Stimulated activated CD8-positive, alpha-beta memory T cell treated with anti-CD3 and anti-CD28 coated beads, Interleukin-4, amount 100 ng/mL, for 24 hours (primary cell): ENCODE results near the gene TEKT3.

Source experiments
- DNase-seq: peaks from one replicate; pipeline ENCODE4 v3.0.0-alpha.2; 2020; ENCODE audit warnings: low read depth

Gene TEKT3

DNA sequence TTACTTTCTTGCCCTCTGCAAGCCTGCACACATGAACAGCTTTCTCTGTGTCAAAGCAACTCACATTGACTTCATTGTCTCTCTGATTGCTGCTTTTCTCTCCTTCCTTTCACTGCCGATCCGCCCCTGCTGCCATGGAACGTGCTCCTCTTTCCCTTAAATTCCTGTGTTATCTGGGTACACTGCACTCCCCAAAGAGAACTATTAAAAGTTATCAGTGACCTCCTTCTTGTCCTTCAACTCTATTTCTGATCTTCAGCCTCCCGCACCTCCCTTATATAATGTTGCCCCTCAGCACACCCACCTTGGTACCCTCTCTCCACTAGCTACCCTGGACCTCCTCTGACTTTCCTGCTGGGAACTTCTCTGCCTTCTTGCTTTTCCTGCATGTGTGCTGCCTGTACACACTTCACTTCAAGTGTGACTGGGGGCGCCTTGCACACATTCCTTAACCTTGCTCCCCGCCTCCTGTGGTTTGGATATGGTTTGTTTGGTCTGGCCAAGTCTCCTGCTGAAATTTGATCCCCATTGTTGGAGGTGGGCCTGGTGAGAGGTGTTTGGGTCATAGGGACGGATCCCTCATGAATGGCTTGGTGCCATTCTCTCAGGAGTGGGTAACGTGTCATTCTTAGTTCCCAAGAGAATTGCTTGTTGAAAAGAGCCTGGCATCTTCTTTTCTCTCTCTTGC, 49.6 kb downstream of the TEKT3 start:
- no peak for DNase-seq

DNA sequence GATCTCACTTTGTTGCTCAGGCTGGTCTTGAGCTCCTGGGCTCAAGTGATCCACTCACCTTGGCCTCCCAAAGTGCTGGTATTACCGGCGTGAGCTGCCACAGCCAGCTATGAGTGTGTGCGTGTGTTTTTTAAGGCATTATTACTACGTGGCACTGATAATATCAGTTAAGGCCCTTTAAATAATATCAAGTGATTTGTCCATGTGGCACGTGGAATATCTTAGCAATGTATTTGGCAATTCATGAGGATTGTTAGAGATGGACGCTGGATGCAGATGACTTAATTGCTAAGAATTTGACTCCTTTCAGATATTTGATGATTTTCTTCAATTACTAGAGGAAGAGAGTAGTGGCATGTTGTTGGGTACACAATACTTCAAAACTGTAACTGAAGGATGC, 50.8 kb downstream of the TEKT3 start:
- no peak for DNase-seq

DNA sequence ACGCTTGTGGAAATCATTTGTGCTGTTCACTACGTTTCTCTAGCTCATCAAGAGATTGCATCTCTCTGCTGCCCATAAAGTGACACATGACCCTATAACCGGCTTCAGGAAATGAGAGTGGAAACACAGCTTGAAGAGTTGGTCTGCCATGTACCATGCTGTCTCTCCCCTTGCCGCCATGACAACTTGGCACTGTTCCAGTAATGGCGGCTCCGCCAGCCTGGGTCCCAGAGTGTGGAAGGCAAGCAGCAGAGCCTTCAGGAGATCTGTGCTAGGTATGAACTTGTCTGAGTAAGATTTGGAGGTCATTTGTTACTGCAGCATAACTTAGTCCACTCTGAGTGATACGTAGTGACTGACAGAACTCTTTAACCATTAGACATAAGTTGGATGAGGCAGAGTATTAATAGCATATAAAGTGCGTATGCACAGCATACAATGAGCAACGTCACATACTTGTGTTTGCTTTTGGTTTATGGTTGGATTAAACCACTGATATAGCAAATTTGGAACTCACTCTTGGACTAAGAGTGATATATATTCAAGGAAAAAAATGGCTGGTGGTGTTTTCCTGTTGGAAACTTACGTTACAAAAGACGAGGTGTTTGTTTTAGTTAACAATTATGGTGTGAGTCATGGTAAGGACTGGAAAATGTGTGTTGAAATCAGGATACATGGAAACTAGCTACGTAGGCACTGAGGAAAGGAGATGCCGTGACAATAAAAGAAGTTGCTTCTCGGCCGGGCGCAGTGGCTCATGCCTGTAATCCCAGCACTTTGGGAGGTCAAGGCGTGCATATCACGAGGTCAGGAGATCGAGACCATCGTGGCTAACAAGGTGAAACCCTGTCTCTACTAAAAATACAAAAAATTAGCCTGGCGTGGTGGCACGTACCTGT, 51.9 kb downstream of the TEKT3 start:
- DNase-seq: no peak

DNA sequence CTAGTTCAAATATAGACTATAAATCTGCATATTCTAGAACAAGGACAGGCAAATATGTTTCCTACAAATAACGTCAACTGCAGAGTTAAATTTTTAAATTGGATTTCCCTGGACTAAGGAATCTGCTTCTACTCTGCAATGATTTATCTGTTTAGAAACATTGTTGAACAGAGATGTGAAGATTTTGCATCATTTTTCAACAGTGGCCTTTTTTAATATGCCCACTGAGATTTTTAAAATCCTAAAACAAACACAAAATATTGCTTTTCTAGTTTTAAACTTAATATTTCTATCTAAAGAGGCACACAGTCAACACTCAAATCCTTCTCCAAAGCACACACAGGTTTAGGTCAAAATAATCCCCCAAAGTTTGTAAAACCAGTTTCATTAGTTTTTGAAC, 52.5 kb downstream of the TEKT3 start:
- DNase-seq: no peak

DNA sequence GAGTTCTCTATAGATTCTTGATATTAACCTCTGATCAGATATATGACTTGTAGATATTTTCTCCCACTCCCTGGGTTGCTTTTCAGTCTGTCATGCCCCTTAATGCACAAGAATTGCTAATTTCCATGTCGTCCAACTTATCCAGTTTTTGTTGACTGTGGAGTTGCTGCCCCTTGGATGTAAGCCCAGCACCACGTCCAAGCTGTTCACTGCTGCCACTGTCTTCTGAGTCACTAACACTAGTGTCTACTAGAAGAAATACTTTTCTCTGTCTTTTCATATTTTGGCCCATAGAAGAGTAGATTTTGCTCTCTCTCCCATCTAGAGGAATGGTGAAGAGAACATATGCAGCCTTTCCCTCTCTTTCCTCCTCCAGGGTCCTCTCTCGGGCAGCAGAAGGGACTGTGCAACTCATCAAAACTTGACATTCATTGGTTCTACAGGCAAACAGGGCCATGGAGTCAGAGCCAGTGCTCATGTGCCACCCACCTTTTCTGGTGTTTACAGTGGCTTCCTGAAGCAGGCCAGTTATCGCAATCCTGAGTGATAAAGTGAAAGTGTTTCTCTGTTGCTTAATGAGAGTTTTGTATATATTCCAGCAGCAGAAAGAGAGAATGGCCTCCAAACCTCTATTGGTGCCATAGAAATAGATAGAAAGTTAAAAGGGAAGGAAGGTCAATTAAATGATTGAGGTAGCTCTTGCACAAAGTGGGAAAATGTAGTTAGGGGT, 53.7 kb downstream of the TEKT3 start:
- DNase-seq: no peak

DNA sequence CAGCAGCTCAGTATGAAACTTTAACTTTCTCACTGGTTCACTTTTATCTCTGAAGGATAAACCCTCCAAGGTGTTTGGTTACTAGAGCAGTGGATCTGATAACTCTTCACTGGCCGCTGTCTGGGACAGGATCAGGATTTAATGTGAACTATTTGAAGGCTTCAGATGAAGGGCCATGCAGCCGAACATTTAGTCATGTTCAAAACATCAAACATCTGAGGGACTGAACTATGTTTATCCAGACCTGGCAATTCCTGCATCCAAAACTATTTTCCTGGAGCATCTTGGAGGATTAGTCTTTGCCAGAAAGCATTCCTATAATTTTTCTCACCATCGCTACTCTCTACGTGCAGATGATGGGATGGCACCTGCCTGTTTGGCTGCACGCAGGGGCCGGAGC, 55.9 kb downstream of the TEKT3 start:
- no peak for DNase-seq

DNA sequence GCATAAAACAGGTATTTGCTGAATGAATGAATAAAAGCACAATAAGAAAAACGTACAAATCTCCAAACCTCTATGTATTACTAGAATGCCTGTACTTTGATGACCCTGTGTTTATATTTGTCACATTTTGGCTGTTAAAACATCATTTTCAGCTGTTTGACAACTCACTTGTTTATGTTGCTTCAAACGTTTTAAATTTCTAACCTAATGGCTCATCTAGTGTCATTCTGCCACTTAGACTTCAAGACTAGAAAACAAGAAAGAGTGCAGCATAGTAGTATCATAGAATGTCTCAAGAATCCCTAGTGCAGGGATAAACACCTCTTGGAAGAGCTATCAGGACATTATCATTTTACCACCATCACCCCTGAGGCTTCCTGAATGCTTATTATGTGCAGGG, 56.9 kb downstream of the TEKT3 start:
- no peak for DNase-seq

DNA sequence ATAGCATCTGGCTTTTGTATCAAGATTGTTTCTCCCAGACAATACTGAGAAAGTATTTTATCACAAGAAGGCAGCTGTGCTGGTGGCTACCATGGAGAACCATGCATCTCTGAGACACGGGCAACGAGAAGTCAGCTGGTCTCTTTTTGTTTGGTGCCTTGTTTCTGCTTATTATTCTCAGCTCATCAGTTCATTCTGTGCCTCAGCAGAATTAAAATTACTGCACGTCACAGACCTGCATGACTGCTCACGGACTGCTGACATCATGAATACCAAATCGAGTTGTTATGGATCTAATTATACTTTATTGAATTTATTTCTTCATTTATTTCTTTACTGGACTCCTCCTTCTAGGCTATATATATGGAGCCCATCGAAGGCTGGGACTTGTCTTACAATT, 57.3 kb downstream of the TEKT3 start:
- no peak for DNase-seq

DNA sequence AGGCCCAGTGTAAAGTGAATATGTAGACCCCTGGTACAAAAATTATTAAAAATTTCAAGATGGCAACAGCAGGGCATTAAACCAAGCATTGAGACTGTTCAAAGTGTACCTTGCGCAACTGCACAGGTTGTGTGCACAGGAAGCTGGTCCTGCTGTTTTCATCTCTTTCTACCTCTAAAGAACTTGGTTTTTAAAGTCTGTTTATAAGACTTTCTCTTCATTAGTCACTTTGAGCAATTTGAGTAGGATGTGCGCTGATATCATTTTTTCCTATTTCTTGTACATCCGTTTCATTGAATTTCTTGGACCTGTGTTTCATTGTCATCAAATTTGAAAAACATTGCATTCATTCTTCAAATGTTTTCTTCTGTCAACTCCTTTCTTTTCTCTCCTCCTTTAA, 59.5 kb downstream of the TEKT3 start:
- no peak for DNase-seq

DNA sequence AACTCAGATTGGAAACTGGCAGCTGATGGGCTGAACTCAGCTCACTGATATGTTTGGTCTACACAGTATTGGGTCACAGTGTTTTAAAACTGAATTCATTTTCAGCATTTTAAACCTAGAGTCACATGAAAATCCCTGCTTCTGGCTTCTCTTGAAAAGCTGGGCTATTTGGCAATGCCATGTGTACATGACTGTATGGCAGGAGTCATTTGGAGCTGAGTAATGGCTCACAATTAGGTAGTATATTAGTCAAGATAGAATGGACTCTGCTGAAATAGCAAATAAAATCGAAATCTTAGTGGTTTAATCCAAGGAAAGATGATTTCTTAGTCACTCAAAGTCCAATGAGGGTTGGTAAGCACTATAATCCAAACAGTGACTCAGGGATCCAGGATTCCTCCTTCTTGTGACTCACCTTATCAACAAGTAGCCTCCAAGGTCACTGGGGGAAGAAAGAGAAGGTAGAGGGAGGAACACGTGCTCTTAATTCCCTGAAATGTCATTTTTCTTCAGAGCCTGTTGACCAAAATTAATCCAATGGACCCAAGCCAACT, 62.4 kb downstream of the TEKT3 start:
- no peak for DNase-seq

DNA sequence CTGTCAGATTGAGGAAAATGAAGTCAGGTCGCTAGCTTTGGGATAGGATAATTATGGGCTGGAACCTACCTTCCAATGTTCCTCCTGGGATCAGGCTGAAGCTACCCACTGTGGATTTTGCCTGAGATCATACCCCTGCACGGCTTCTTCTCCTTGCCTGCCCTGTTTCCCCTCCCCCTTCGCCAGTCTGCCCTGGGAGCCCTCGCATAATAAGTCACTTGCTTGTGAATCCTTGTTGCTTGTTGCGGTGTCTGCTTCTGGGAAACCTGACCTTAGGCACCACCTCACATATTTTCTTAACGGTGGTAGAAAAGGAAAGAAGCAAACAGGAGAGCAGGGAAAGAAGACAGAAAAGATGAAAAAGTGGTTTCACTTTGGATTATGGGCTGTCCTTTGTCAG, 63.0 kb downstream of the TEKT3 start:
- no peak for DNase-seq

DNA sequence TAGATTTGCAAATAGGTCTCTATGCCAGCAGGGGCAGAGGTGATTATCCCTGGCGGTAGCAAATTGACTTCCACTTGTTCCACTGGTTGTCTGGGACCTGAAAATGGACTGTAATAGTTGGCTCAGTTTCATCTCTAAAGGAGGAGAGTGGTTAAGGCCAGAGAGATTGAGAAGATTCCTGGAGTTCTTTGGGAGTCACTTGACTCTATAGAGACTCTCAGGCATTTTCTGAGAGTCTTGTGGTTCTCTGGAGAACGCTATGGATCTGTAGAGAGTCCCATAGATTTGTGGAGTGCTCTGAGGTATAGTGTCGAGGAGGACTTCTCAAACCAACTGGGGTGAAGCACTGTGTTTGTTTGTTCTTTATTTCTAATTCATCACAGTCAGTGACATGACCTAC, 67.4 kb downstream of the TEKT3 start:
- no peak for DNase-seq

DNA sequence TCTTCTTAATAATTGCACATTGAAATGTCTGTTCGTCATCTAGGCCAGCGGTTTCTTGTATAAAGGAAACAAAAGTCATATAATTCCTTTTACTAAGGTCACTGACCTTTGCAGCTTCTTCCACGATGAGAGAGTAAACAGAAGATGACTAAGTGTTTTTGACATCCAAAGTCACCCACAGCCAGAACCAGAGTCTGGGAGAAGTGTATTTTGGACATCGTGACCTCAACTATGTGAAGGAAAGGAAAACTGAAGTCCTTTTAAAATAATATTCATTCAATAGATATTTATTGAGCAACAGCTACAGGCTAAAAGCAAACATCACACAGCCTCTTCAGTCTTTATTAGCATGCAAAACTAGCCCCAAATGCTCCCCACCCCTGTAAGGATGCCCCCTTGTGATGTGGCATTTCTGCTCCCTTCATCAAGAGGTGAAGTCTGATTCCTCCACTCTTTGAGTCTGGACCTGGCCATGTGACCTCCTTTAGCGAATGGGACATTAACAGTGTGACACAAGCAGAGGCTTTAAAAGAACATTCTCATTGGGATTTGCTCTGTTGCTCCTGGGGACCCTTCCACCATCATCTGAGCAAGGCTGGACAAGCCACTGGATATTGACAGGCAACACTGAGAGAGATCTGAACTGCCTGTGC, 68.1 kb downstream of the TEKT3 start:
- DNase-seq: no peak

DNA sequence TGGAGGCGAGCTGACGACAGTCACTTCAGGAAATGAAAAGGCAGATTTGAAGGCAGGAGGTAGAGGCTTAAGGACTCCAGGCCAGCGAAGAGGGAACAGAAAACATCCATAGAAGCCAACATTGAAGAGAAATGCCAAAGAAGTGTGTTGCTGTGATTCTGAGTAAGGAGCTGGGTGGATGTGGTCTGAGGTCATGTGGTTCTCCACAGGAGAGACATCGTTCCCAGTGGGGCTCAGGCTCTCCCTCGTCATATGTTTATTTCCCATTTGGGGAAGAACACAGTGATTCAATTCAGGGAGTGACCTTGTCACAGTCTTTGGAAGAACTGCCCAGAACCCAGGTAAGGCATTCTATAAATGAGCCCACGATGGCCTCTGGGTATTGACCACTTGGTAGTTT, 69.7 kb downstream of the TEKT3 start:
- no peak for DNase-seq

DNA sequence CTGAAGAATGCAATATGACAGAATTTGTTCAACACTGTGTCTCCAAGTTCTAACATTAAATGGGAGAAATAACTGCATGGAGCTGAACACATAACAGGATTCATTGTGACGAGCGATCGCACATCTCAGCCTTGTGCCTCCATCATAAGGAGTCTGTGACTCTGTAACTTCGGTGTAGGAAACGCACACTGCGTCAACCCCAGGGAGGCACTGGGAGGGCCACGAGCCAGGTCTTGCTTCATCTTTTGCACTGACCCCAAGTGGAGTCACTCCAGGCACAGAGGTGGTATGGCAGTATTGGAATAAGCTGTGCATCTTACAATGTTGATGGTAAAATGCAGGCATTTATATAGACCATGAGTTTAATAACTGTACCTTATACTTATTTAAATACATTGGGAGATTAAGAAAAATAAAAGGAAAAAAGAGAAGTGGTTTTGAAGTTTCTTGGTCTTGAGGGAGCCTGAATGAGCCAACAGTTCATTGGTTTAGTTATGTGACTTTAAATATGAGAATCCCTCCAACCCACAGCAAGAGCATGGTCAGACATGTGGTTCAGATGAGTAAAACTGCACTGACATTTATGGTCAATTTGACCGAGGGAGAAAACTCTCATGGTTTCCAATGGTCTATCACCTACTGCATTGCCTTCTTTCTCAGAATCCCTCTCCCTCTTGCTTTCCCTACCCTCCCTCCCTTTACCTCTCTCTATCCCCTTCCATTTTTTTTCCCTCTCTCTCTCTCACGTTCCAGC, 70.6 kb downstream of the TEKT3 start:
- no peak for DNase-seq

DNA sequence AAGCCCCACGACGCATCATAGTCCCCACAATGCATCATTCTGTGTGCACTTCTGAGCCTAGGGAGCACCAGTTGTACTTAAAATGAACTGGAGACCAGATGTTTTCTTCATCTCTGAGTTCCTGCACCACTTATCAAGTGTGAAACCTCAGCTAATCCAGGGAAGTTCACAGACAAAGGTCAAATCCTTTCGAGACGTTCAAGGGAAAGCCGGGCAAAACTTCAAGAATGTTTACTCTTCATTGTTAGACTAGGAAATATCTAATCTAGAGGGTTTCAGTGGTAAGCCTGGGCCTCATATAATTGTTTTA, 71.7 kb downstream of the TEKT3 start:
- DNase-seq: no peak

DNA sequence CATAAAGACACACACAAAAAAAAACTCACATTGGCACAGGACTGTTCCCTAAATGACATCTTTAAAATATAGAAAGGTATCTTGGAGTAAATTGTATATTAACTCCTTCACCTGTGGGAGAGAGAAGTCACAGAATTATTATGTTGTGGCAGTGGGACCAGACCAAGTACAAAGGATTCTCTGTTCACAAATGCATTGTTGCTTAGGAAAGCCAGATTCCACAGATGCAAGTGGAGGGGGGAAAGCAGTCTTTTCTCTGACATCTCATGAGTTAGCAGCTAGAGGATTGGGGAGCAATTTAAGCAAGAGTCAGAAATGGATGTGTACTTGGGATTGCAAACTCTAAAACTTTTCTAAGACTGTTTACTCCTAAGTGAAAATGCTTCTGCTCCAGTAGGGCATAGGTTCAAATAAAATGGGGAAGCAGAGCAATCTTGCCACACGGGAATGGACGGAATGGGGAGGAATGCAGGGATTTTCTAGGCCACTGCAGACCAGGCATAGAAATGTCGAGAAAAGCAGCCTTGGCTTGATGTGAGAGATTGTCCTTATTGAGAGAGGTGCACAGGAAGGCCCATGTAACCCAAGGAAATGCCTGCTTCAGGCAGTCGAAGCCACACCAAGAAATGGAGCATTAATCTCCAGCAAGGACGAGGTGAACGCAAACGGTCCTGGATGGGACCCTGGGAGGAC, 72.2 kb downstream of the TEKT3 start:
- DNase-seq: no peak

DNA sequence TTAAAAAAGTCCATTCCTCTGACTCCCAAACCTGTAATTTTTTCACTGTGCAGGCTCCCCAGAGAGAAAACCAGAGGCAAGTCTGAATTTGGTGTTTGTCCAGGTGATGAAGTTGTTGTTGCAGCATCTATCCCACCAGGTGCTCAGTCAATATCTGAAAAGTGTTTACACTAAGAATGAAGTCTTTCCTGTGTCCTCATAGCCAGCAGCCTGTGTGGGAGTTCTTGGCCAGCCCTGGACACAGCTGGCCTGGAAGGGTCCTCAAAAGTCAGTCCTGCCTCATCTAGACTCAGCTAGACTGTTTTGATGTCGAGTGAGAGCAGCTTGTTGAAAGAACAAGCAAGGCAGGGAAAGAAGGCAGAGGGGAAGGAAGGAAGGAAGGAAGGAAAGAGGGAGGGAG, 72.9 kb downstream of the TEKT3 start:
- DNase-seq: no peak

DNA sequence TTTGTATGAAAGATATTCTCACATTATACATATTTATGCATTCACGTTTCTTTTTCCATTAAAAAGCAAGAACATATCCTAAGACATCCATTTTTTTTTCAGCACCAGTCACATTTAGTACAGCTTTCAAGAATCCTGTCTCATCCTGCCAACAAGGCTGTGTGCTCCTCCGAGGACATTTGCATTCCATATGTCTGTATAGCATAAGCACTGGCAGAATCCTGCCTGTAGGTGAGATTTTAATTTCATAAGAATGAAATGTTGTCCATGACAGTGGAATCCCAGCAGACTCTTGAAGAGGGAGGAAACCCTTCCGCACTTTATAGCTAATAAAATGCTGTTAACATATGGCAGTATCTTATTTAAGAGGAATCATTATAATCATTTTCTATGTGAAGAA, 73.4 kb downstream of the TEKT3 start:
- DNase-seq: no peak

DNA sequence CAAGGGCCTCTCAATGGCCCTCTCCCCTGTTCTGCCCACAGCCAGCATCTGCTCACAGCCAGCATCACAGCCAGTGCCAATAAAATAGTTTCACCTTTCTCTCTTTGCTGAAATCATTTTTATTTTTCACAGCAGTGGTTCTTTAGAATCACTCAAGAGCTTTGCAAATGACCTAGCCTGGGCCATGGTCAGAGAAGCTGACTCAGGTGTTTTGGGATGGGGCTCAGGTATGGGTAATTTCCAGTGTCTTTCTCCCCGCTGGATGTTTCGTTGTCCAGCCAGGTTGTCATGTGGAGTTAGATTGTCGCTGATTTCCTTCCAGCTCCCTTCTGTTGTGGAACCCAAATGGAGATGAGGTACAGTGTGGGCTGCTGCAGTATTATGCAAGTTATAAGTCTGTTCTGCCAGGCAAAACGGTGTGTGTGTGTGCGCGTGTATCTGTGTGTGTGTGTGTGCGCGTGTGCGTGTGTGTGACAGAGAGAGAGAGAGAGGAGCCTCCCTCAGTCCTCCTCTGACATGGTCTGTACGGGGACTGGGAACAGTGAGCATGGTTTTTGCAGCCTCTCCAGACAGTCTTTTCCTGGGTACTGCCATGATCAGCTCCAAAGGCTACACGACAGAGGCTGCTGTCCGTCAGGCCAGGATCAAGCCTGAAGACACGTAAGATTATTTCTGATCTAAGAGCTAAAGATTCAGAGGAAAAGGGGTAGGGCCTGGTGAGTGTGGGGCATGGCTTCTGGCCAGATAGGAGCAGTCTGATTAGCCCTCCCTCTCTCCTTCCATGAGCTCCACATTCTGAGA, 74.9 kb downstream of the TEKT3 start:
- DNase-seq: no peak
